GM23338 (cell line): ENCODE data around the gene DDX49. TPM values are rescaled to one million over a fixed set of nuclear protein-coding genes. Genes with fewer than 3 reads are reported as not detected.
A peak's percentile ranks its signal among the peaks of the same experiment; 100 is the strongest.

Source experiments
- ATAC-seq: fragments of 200-7000 bp; cut with Tn5 transposase; 3 replicates; pipeline ENCODE4 v1.9.1; 2020
- DNase-seq: peaks from one replicate; pipeline ENCODE4 v3.0.0-alpha.2; 2015; ENCODE audit warnings: low spot score
- H2AFZ ChIP-seq: fragments of 200-600 bp; sonication (generic); 2 replicates; pipeline ENCODE4 v1.8.0; 2016; ENCODE audit warnings: antibody characterized with exemption, mild to moderate bottlenecking, moderate library complexity
- H3F3A ChIP-seq: fragments of 200-600 bp; sonication (generic); replicated peaks from 2 replicates; pipeline ENCODE4 v1.8.0; 2017; ENCODE audit warnings: antibody characterized with exemption, mixed run types, low read depth
- H3K27ac ChIP-seq: fragments of 200-600 bp; sonication (generic); 2 replicates; pipeline ENCODE4 v1.6.1; 2016; ENCODE audit warnings: low read depth
- H3K27me3 ChIP-seq: fragments of 200-600 bp; sonication (generic); 2 replicates; pipeline ENCODE4 v1.8.0; 2016; ENCODE audit warnings: mild to moderate bottlenecking, mixed run types, moderate library complexity; ENCODE audit not compliant: insufficient read depth
- H3K36me3 ChIP-seq: fragments of 200-600 bp; sonication (generic); 2 replicates; pipeline ENCODE4 v1.8.0; 2016; ENCODE audit warnings: mild to moderate bottlenecking; ENCODE audit not compliant: insufficient read depth
- H3K4me1 ChIP-seq: fragments of 200-600 bp; sonication (generic); 2 replicates; pipeline ENCODE4 v1.8.0; 2016; ENCODE audit warnings: mild to moderate bottlenecking, moderate library complexity; ENCODE audit not compliant: insufficient read depth
- H3K4me2 ChIP-seq: fragments of 200-600 bp; sonication (generic); 2 replicates; pipeline ENCODE4 v1.7.1; 2017; ENCODE audit warnings: mixed run types
- H3K4me3 ChIP-seq: fragments of 200-600 bp; sonication (generic); 2 replicates; pipeline ENCODE4 v1.6.1; 2016; ENCODE audit warnings: mixed run types
- H3K79me2 ChIP-seq: fragments of 200-600 bp; sonication (generic); replicated peaks from 2 replicates; pipeline ENCODE4 v1.8.0; 2017; ENCODE audit warnings: mild to moderate bottlenecking; ENCODE audit not compliant: insufficient read depth
- H3K9me2 ChIP-seq: fragments of 200-600 bp; sonication (generic); 2 replicates; pipeline ENCODE4 v1.8.0; 2017; ENCODE audit not compliant: insufficient read depth
- H4K20me1 ChIP-seq: fragments of 200-600 bp; sonication (generic); replicated peaks from 2 replicates; pipeline ENCODE4 v1.8.0; 2017; ENCODE audit warnings: mild to moderate bottlenecking; ENCODE audit not compliant: insufficient read depth
- H3K27ac Mint-ChIP-seq: 2 replicates; pipeline ENCODE4 v1.8.0; 2020; ENCODE audit warnings: inconsistent platforms, mild to moderate bottlenecking, moderate library complexity, mixed read lengths
- H3K27me3 Mint-ChIP-seq: 3 replicates; pipeline ENCODE4 v1.8.0; 2022; ENCODE audit warnings: low read depth, mild to moderate bottlenecking, moderate library complexity, mixed read lengths, inconsistent platforms; ENCODE audit not compliant: insufficient read depth, poor library complexity
- H3K36me3 Mint-ChIP-seq: 3 replicates; pipeline ENCODE4 v1.8.0; 2021; ENCODE audit warnings: low read depth, mild to moderate bottlenecking, inconsistent platforms, moderate library complexity, mixed read lengths
- H3K4me1 Mint-ChIP-seq: 3 replicates; pipeline ENCODE4 v1.8.0; 2020; ENCODE audit warnings: mild to moderate bottlenecking, inconsistent platforms, mixed read lengths
- H3K4me3 Mint-ChIP-seq: 3 replicates; pipeline ENCODE4 v1.8.0; 2021; ENCODE audit warnings: moderate library complexity, mild to moderate bottlenecking, inconsistent platforms, mixed read lengths
- H3K9me3 Mint-ChIP-seq: 3 replicates; pipeline ENCODE4 v1.8.0; 2020; ENCODE audit warnings: moderate library complexity, mild to moderate bottlenecking, inconsistent platforms, mixed read lengths
- CTCF ChIP-seq, 2 experiments: fragments of 200-600 bp in 1 of 2; sonication (generic) in 1 of 2; conservative IDR thresholded peaks; 2 replicates each; pipeline versions ENCODE4 v1.5.1 to v1.6.1; 2016 to 2017; ENCODE audit warnings: antibody characterized with exemption in 2 of 2, low read depth in 2 of 2, mild to moderate bottlenecking in 2 of 2, moderate library complexity in 1 of 2
- ETS1 ChIP-seq: IDR thresholded peaks from 2 replicates; pipeline ENCODE4 v1.6.1; 2016; ENCODE audit warnings: antibody characterized with exemption
- EZH2phosphoT487 ChIP-seq: fragments of 200-600 bp; sonication (generic); IDR thresholded peaks from one replicate; pipeline ENCODE4 v1.8.1; 2018; ENCODE audit warnings: antibody characterized with exemption; ENCODE audit not compliant: unreplicated experiment
- JUNB ChIP-seq: IDR thresholded peaks from one replicate; pipeline ENCODE4 v1.6.1; 2016; ENCODE audit warnings: antibody characterized with exemption; ENCODE audit not compliant: unreplicated experiment
- NANOG ChIP-seq: IDR thresholded peaks from 2 replicates; pipeline ENCODE4 v1.6.1; 2016; ENCODE audit warnings: antibody characterized with exemption, borderline replicate concordance
- REST ChIP-seq: IDR thresholded peaks from one replicate; pipeline ENCODE4 v1.6.1; 2018; ENCODE audit warnings: antibody characterized with exemption; ENCODE audit not compliant: unreplicated experiment
- STAT1 ChIP-seq: IDR thresholded peaks from one replicate; pipeline ENCODE4 v1.6.1; 2016; ENCODE audit warnings: antibody characterized with exemption; ENCODE audit not compliant: unreplicated experiment
- ZNF114 ChIP-seq: fragments of 250-450 bp; sonication (Bioruptor Pico); IDR thresholded peaks from 2 replicates; pipeline ENCODE4 v1.5.0; 2020; ENCODE audit warnings: mild to moderate bottlenecking, moderate library complexity
- ZNF331 ChIP-seq: fragments of 250-450 bp; sonication (Bioruptor Pico); IDR thresholded peaks from 2 replicates; pipeline ENCODE4 v1.5.0; 2020; ENCODE audit warnings: low read depth, mild to moderate bottlenecking, moderate library complexity
- polyA plus RNA-seq: library from polyadenylated mRNA; unstranded; fragments of >200 nt; fragmentation: Nextera tagmentation; extraction: Ambion mirVana; gene quantifications from 2 replicates; pipeline ENCODE4 v1.2.1, GENCODE V29; 2016
- total RNA-seq: library from RNA; depleted of rRNA; stranded (reverse); fragments of >200 nt; shearing (Covaris generic); gene quantifications from 2 replicates; pipeline ENCODE4 v1.2.3, GENCODE V29; 2014

Gene DDX49
- total and polyA plus RNA-seq, 2 experiments from 2014 or later, result 40.2 to 75.3 TPM

- Histone ChIP-seq H3K36me3 (no peaks in the 10 kb centered on the region), H2AFZ (no peak overlapping the region), H3K4me1 (no peaks in the 10 kb centered on the region), H3F3A (0 out of 2 replicates have a peak, but pooled peaks cover 2% of the 10 kb centered on the region), H3K27me3 (no peaks in the 10 kb centered on the region), H3K27ac (no peak overlapping the region), H3K4me3 (no peak overlapping the region), H3K9me2 (no peaks in the 10 kb centered on the region), H4K20me1 (no peaks in the 10 kb centered on the region; the same call in 1 of the 2 replicates), H3K4me2 (no peak overlapping the region), H3K79me2 (no peaks in the 10 kb centered on the region)
- DNase-seq, result peak; percentile 21
- H3K27ac Mint-ChIP-seq, result no peak overlapping the region
- ATAC-seq, result peak; percentile 15
- no peaks in the 10 kb centered on the region for H3K9me3 Mint-ChIP-seq
- H3K4me1 Mint-ChIP-seq, result no peaks in the 10 kb centered on the region
- peaks cover 8% of the 10 kb centered on the region for H3K27me3 Mint-ChIP-seq
- H3K36me3 Mint-ChIP-seq, result peaks cover 9% of the 10 kb centered on the region; the same call in 2 of the 3 replicates
- H3K4me3 Mint-ChIP-seq, result no peak overlapping the region
- TF ChIP-seq CTCF (conservative IDR thresholded peaks at IDR 0.05; ENCODE audit: low read depth in 2 of 2) (peak in 1 of 2 experiments; percentile 36; a peak in 3 of 4 replicates), REST (no peak), ETS1 (no peak), JUNB (no peak), ZNF114 (CRISPR knock-in tag) (no peak), NANOG (no peak), EZH2phosphoT487 (no peak), ZNF331 (no peak), STAT1 (no peak)
These were observed 16.1 kb upstream of the DDX49 start for GRCh38 chr19:18903156-18904037.
